ENCODE data around the gene RNF114. TPM values are rescaled to one million over a fixed set of nuclear protein-coding genes. Genes with fewer than 3 reads are reported as not detected.
"Not testable (repeated sequence)": the region's sequence is repeated elsewhere in the genome, so short reads cannot be mapped to it uniquely, and the experiment has no call there.

RNF114 gene
- total RNA-seq, 2 experiments from 2014 or later: 68.4 to 70.5 TPM

DNA sequence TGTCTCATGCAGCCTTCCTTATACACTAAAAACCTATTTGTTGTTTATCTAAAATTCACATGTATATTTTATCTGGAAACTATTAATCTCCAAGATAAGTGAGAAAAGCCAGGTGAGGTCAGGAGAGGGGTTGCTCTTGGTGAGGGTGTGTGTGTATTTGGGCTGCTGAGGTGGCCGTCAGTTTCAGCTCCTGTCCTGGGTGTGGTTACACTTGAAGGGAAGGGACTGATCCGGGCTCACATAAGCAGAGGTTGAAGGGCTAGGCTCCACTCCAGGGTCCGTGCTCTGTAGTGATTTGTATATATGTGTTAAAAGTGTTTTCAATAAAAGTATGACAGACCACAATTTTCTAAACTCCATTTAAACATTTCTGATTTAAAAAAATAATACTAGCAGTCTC lies 33.0 kb downstream of the RNF114 start:
- Mint-ChIP-seq H3K4me3 (no peak overlapping the region), H3K27ac (no peak overlapping the region), H3K27me3 (no peaks in the 10 kb centered on the region), H3K4me1 (ENCODE audit: low read depth) (no peaks in the 10 kb centered on the region), H3K9me3 (no peaks in the 10 kb centered on the region), H3K36me3 (ENCODE audit: low read depth) (no peaks in the 10 kb centered on the region)
- TF ChIP-seq, protein P1, sequence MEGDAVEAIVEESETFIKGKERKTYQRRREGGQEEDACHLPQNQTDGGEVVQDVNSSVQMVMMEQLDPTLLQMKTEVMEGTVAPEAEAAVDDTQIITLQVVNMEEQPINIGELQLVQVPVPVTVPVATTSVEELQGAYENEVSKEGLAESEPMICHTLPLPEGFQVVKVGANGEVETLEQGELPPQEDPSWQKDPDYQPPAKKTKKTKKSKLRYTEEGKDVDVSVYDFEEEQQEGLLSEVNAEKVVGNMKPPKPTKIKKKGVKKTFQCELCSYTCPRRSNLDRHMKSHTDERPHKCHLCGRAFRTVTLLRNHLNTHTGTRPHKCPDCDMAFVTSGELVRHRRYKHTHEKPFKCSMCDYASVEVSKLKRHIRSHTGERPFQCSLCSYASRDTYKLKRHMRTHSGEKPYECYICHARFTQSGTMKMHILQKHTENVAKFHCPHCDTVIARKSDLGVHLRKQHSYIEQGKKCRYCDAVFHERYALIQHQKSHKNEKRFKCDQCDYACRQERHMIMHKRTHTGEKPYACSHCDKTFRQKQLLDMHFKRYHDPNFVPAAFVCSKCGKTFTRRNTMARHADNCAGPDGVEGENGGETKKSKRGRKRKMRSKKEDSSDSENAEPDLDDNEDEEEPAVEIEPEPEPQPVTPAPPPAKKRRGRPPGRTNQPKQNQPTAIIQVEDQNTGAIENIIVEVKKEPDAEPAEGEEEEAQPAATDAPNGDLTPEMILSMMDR (IDR thresholded peaks at IDR 0.05): no peak
- intact Hi-C loops (cut with micrococcal nuclease): no loop called here
- CTCF ChIA-PET: interaction anchor here (1.0 to 2.5 kb wide), 4 partner anchors 10 to 128 kb away, joined by 3 to 13 read pairs (median 3); no protein-coding TSS in a partner anchor
- no peak for ATAC-seq
- POLR2A ChIA-PET: no interaction called here
- DNase-seq: no peak

DNA sequence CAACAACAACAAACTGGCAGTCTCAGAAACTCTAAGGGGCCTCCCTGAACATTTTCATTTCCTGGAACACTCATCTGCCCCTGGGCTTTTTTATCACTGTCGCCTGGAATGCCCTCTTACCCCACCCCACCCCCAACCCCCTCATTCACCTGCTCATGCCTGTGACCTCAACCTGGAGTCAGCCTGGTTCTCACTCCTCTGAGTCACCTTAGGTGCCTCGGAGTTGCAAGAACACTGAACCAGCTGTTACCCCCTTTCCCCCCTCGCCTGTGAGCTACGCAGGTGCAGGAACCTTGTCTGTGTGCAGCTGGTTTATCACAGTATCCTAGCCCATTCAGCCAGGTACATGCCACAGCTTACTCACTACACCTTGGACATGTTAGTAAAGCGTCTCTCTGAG lies 33.7 kb downstream of the RNF114 start:
- H3K4me1 Mint-ChIP-seq (ENCODE audit: low read depth): no peaks in the 10 kb centered on the region
- ATAC-seq: no peak
- H3K9me3 Mint-ChIP-seq: no peaks in the 10 kb centered on the region
- POLR2A ChIA-PET: interaction anchor here (0.6 kb wide), 1 partner anchor 276 kb away, joined by 3 read pairs; no protein-coding TSS in a partner anchor
- TF ChIP-seq, protein P1 (IDR thresholded peaks at IDR 0.05): no peak
- DNase-seq: no peak
- intact Hi-C loops (cut with micrococcal nuclease): no loop called here
- H3K27ac Mint-ChIP-seq: no peak overlapping the region
- H3K36me3 Mint-ChIP-seq (ENCODE audit: low read depth): no peaks in the 10 kb centered on the region
- CTCF ChIA-PET: interaction anchor here (1.0 to 2.5 kb wide), 6 partner anchors 9 to 127 kb away, joined by 3 to 13 read pairs (median 4); no protein-coding TSS in a partner anchor
- H3K27me3 Mint-ChIP-seq: no peaks in the 10 kb centered on the region
- no peak overlapping the region for H3K4me3 Mint-ChIP-seq

DNA sequence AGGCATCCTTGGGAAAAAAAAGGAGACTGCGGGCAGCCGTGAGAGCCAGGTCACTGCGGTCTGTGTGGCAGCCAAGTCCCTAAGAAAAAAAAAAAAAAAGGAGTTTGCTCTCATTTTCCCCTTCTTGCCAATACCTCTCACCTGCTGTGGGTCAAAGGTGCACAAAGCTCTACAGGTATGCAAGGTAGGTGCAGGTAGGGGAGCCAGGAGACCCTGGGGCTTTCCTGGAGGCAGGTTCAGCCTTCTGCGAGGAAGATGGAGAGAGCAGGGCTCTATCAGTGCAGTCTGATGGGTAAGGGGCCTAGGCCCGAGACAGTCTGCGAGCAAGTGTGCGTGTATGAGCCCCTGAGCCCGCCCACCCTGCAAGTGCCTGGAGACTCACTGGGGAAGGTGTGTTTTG lies 34.3 kb downstream of the RNF114 start:
- CTCF ChIA-PET: interaction anchor here (1.1 to 2.5 kb wide), 4 partner anchors 9 to 115 kb away, joined by 3 to 13 read pairs (median 5); no protein-coding TSS in a partner anchor
- DNase-seq (no peak), ATAC-seq (no peak)
- Mint-ChIP-seq H3K27me3 (no peaks in the 10 kb centered on the region), H3K4me3 (no peak overlapping the region), H3K9me3 (no peaks in the 10 kb centered on the region), H3K4me1 (ENCODE audit: low read depth) (no peaks in the 10 kb centered on the region), H3K27ac (no peak overlapping the region), H3K36me3 (ENCODE audit: low read depth) (no peaks in the 10 kb centered on the region)
- POLR2A ChIA-PET: interaction anchor here (0.7 kb wide), 1 partner anchor 960 kb away, joined by 3 read pairs; no protein-coding TSS in a partner anchor
- TF ChIP-seq, protein P1 (IDR thresholded peaks at IDR 0.05): no peak
- intact Hi-C loops (cut with micrococcal nuclease): no loop called here

DNA sequence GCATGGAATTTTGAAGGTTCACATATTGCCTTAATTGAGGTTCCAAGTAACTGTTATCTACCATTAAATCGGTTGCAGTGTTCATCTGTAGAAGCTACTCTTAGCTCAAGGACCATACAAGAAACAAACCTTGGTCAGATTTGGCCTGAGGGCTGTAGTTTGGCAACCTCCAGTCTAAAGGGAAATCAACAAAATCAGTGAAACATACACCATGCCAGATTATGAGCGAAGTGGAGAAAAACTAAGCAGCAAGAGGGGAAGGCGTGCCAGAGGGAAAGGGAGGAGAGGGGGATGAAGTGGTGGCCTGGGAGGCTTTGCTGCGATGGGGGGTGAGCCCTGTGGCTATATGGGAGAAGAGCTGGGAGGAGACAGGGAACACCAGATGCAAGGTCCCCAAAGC lies 37.8 kb downstream of the RNF114 start:
- Mint-ChIP-seq H3K27me3 (no peaks in the 10 kb centered on the region), H3K27ac (no peak overlapping the region), H3K36me3 (ENCODE audit: low read depth) (no peaks in the 10 kb centered on the region), H3K4me3 (no peak overlapping the region), H3K4me1 (ENCODE audit: low read depth) (peaks cover 4% of the 10 kb centered on the region), H3K9me3 (no peaks in the 10 kb centered on the region)
- DNase-seq: no peak
- ChIA-PET CTCF (interaction anchor here (1.6 to 2.7 kb wide), 3 partner anchors 9 to 196 kb away, joined by 5 to 16 read pairs (median 6); no protein-coding TSS in a partner anchor), POLR2A (no interaction called here)
- ATAC-seq: no peak
- intact Hi-C loops (cut with micrococcal nuclease): no loop called here
- TF ChIP-seq, protein P1 (IDR thresholded peaks at IDR 0.05): no peak

DNA sequence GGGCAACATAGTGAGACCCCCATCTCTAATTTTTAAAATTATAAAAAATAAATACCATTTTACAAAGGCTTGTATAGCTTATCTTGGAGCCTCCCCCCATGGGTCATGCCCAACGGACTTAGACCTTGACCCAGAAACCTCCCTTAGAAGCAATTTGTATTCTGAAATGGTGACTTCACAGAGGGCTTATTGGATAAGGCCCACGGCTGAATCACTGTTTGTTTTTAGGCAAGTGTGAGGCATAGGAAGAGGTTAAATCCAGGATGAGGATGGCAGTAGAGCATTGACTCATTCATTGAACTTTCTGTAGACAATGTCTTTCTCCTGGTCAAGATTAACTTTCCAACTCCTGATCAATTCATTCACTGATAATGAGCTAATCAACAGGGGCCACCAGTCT lies 40.3 kb downstream of the RNF114 start:
- DNase-seq (no peak), ATAC-seq (no peak)
- intact Hi-C loops (cut with micrococcal nuclease): no loop called here
- ChIA-PET POLR2A (no interaction called here), CTCF (interaction anchor here (1.3 to 11.7 kb wide), 5 partner anchors 12 to 109 kb away, joined by 3 to 364 read pairs (median 3); no protein-coding TSS in a partner anchor)
- Mint-ChIP-seq H3K4me1 (ENCODE audit: low read depth) (peaks cover 12% of the 10 kb centered on the region), H3K27ac (no peak overlapping the region), H3K27me3 (no peaks in the 10 kb centered on the region), H3K36me3 (ENCODE audit: low read depth) (no peaks in the 10 kb centered on the region), H3K4me3 (no peak overlapping the region), H3K9me3 (no peaks in the 10 kb centered on the region)
- TF ChIP-seq, protein P1 (IDR thresholded peaks at IDR 0.05): no peak

DNA sequence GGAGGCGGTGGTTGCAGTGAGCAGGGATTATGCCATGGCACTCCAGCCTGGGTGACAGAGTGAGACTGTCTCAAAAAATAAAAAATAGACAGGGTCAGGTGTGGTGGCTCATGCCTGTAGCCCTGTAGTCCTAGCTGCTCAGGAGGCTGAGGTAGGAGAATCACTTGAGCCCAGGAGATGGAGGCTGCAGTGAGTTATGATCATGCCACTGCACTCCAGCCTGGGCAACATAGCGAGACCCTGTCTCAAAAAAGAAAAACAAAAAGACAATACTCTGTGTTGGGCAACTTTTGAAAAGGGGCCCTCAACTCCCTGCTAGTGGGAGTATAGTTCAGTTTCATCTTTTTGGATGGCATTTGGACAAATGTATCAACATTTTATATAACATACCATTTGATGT lies 41.5 kb downstream of the RNF114 start:
- H3K4me3 Mint-ChIP-seq; H3K36me3 Mint-ChIP-seq (ENCODE audit: low read depth); H3K27me3 Mint-ChIP-seq; DNase-seq; ATAC-seq; H3K9me3 Mint-ChIP-seq; H3K27ac Mint-ChIP-seq: not testable (repeated sequence)
- CTCF ChIA-PET: interaction anchor here (1.7 to 11.7 kb wide), 9 partner anchors 11 to 176 kb away, joined by 5 to 364 read pairs (median 10); partner anchors contain the start of gene PEDS1
- POLR2A ChIA-PET: interaction anchor here (2.0 kb wide), 1 partner anchor 93 kb away, joined by 14 read pairs; no protein-coding TSS in a partner anchor
- intact Hi-C loops (cut with micrococcal nuclease): loop anchor here (2.0 kb wide), 1 partner anchor 93 kb away; no protein-coding TSS in a partner anchor
- peaks cover 18% of the 10 kb centered on the region for H3K4me1 Mint-ChIP-seq (ENCODE audit: low read depth)
